Measurements from ENCODE around the gene KIAA0319L. TPM values are rescaled to one million over a fixed set of nuclear protein-coding genes. Genes with fewer than 3 reads are reported as not detected.

KIAA0319L gene
- total and polyA plus RNA-seq, 2 experiments from 2014 or later: 16.6 to 28.3 TPM

- TF ChIP-seq EZH2 (IDR thresholded peaks at IDR 0.05; ENCODE audit: insufficient read depth, poor library complexity, severe bottlenecking) (no peak), EZH2phosphoT487 (IDR thresholded peaks at IDR 0.05; ENCODE audit: insufficient read depth, low read depth) (no peak)
- peaks cover 11% of the 10 kb centered on the region for H3F3A ChIP-seq (ENCODE audit: insufficient read depth)
- peaks cover 9% of the 10 kb centered on the region for H3K4me1 ChIP-seq (ENCODE audit: insufficient read depth)
- DNase-seq: peak; percentile 36
- WGBS, 2 experiments (ENCODE audit: low coverage in 1 of 2, low lambda C conversion rate in 2 of 2, missing lambda C conversion rate in 2 of 2): 54 to 57% methylated on average over 44 of the region's 44 CpGs
- no peaks in the 10 kb centered on the region for H3K27me3 ChIP-seq (replicated peaks; ENCODE audit: insufficient read depth)
- H4K20me1 ChIP-seq (ENCODE audit: insufficient read depth): no peaks in the 10 kb centered on the region
- H3K9ac ChIP-seq: no peak overlapping the region; the same call in 1 of the 2 replicates
- H3K4me2 ChIP-seq (ENCODE audit: unreplicated experiment): no peak overlapping the region
- no peaks in the 10 kb centered on the region for H3K9me2 ChIP-seq (ENCODE audit: insufficient read depth)
- H3K36me3 ChIP-seq (ENCODE audit: low read depth): no peaks in the 10 kb centered on the region
- H3K4me3 ChIP-seq: no peak overlapping the region
- no peak overlapping the region for H2AFZ ChIP-seq
- peaks cover 6% of the 10 kb centered on the region; the same call in 1 of the 2 replicates for H3K79me2 ChIP-seq (ENCODE audit: insufficient read depth)
- H3K27ac ChIP-seq: no peak overlapping the region
- H3K9me3 ChIP-seq (ENCODE audit: low read depth): no peaks in the 10 kb centered on the region
- in situ Hi-C loops (cut with MboI): loop anchor here (5.0 kb wide), 1 partner anchor 108 kb away; no protein-coding TSS in a partner anchor
Observed at GRCh38 chr1:35560256-35561225, 3.3 kb upstream of the KIAA0319L start.

- in situ Hi-C loops (cut with MboI): no loop called here
- H3K4me2 ChIP-seq (ENCODE audit: unreplicated experiment): peak overlapping the region; percentile 95
Observed at GRCh38 chr1:35559317-35559944, 2.2 kb upstream of the KIAA0319L start.

GRCh38 chr1:35558374-35559316 lies 1.4 kb upstream of the KIAA0319L start:
- H3F3A ChIP-seq (ENCODE audit: insufficient read depth): peaks cover 29% of the 10 kb centered on the region
- DNase-seq: peak; percentile 57
- TF ChIP-seq EZH2phosphoT487 (IDR thresholded peaks at IDR 0.05; ENCODE audit: insufficient read depth, low read depth) (no peak), EZH2 (IDR thresholded peaks at IDR 0.05; ENCODE audit: insufficient read depth, poor library complexity, severe bottlenecking) (no peak)
- H3K4me2 ChIP-seq (ENCODE audit: unreplicated experiment): peak overlapping the region; percentile 95
- H2AFZ ChIP-seq: peak overlapping the region; percentile 76; the same call in 1 of the 2 replicates
- in situ Hi-C loops (cut with MboI): no loop called here
- no peaks in the 10 kb centered on the region for H3K27me3 ChIP-seq (replicated peaks; ENCODE audit: insufficient read depth)
- H3K4me1 ChIP-seq (ENCODE audit: insufficient read depth): peaks cover 25% of the 10 kb centered on the region
- 0 out of 2 replicates have a peak, but pooled peaks cover under 1% of the 10 kb centered on the region for H3K36me3 ChIP-seq (ENCODE audit: low read depth)
- H4K20me1 ChIP-seq (ENCODE audit: insufficient read depth): no peaks in the 10 kb centered on the region
- no peaks in the 10 kb centered on the region for H3K9me2 ChIP-seq (ENCODE audit: insufficient read depth)
- 20 to 28% methylated on average over 21 to 26 of the region's 26 CpGs for WGBS, 2 experiments (ENCODE audit: low coverage in 1 of 2, low lambda C conversion rate in 2 of 2, missing lambda C conversion rate in 2 of 2)
- H3K79me2 ChIP-seq (ENCODE audit: insufficient read depth): peaks cover 15% of the 10 kb centered on the region
- H3K9ac ChIP-seq: peak overlapping the region; percentile 91
- no peaks in the 10 kb centered on the region for H3K9me3 ChIP-seq (ENCODE audit: low read depth)
- peak overlapping the region; percentile 86 for H3K4me3 ChIP-seq
- H3K27ac ChIP-seq: 0 out of 2 replicates have a peak overlapping the region, but pooled peaks have one; percentile 70

More at GRCh38 chr1:35559317-35559944, 2.2 kb upstream of the KIAA0319L start:
- H3K4me3 ChIP-seq: peak overlapping the region; percentile 86; the same call in 1 of the 2 replicates
- H3K9ac ChIP-seq: 0 out of 2 replicates have a peak overlapping the region, but pooled peaks have one; percentile 91
- no peaks in the 10 kb centered on the region for H3K9me2 ChIP-seq (ENCODE audit: insufficient read depth)
- peak; percentile 28 for DNase-seq
- no peaks in the 10 kb centered on the region for H3K9me3 ChIP-seq (ENCODE audit: low read depth)
- peaks cover 7% of the 10 kb centered on the region; the same call in 1 of the 2 replicates for H3K79me2 ChIP-seq (ENCODE audit: insufficient read depth)
- 89 to 92% methylated on average over 6 to 7 of the region's 7 CpGs for WGBS, 2 experiments (ENCODE audit: low coverage in 1 of 2, low lambda C conversion rate in 2 of 2, missing lambda C conversion rate in 2 of 2)
- peaks cover 19% of the 10 kb centered on the region for H3K4me1 ChIP-seq (ENCODE audit: insufficient read depth)
- H3K36me3 ChIP-seq (ENCODE audit: low read depth): no peaks in the 10 kb centered on the region
- TF ChIP-seq EZH2 (IDR thresholded peaks at IDR 0.05; ENCODE audit: insufficient read depth, poor library complexity, severe bottlenecking): no peak
- TF ChIP-seq EZH2phosphoT487 (IDR thresholded peaks at IDR 0.05; ENCODE audit: insufficient read depth, low read depth): no peak
- H3F3A ChIP-seq (ENCODE audit: insufficient read depth): peaks cover 21% of the 10 kb centered on the region
- H3K27ac ChIP-seq: no peak overlapping the region
- no peaks in the 10 kb centered on the region for H4K20me1 ChIP-seq (ENCODE audit: insufficient read depth)
- no peaks in the 10 kb centered on the region for H3K27me3 ChIP-seq (replicated peaks; ENCODE audit: insufficient read depth)
- no peak overlapping the region for H2AFZ ChIP-seq
